Islet of Langerhans (tissue), 1 donor: ENCODE data around the gene SLC4A5.
"Not testable (repeated sequence)": the region's sequence is repeated elsewhere in the genome, so short reads cannot be mapped to it uniquely, and the experiment has no call there.

Experiments used
- FAIRE-seq: peaks from one replicate; lab custom pipeline; 2011; peaks lifted over from hg19 to GRCh38; lab: Jason Lieb, UNC

Gene SLC4A5

GRCh38 chr2:74364533-74365505 lies 21.6 kb upstream of the SLC4A5 start:
- no peak for FAIRE-seq

- FAIRE-seq, result no peak
These were observed 18.1 kb upstream of the SLC4A5 start for GRCh38 chr2:74361327-74361726.

GRCh38 chr2:74357627-74358026 lies 14.4 kb upstream of the SLC4A5 start:
- FAIRE-seq, result no peak

GRCh38 chr2:74349889-74350288 lies 6.7 kb upstream of the SLC4A5 start:
- FAIRE-seq, result no peak

GRCh38 chr2:74347742-74348141 lies 4.5 kb upstream of the SLC4A5 start:
- FAIRE-seq, result no peak

GRCh38 chr2:74347303-74347702 lies 4.1 kb upstream of the SLC4A5 start:
- no peak for FAIRE-seq

GRCh38 chr2:74345272-74345943 lies 2.2 kb upstream of the SLC4A5 start:
- no peak for FAIRE-seq

GRCh38 chr2:74336227-74336626 lies 7.0 kb downstream of the SLC4A5 start:
- FAIRE-seq, result not testable (repeated sequence)

GRCh38 chr2:74334931-74335333 lies 8.3 kb downstream of the SLC4A5 start:
- peak; percentile 21 for FAIRE-seq

GRCh38 chr2:74333896-74334586 lies 9.2 kb downstream of the SLC4A5 start:
- no peak for FAIRE-seq

- no peak for FAIRE-seq
These were observed 10.0 kb downstream of the SLC4A5 start for GRCh38 chr2:74333175-74333574.

- FAIRE-seq, result no peak
These were observed 10.6 kb downstream of the SLC4A5 start for GRCh38 chr2:74332550-74333174.

- no peak for FAIRE-seq
These were observed 14.6 kb downstream of the SLC4A5 start for GRCh38 chr2:74328573-74328972.

- FAIRE-seq, result no peak
These were observed 15.1 kb downstream of the SLC4A5 start for GRCh38 chr2:74328074-74328473.

GRCh38 chr2:74327627-74328026 lies 15.6 kb downstream of the SLC4A5 start:
- FAIRE-seq, result no peak

- no peak for FAIRE-seq
These were observed 16.0 kb downstream of the SLC4A5 start for GRCh38 chr2:74327199-74327598.

- no peak for FAIRE-seq
These were observed 17.4 kb downstream of the SLC4A5 start for GRCh38 chr2:74325815-74326214.

GRCh38 chr2:74321737-74322136 lies 21.5 kb downstream of the SLC4A5 start:
- no peak for FAIRE-seq

- no peak for FAIRE-seq
These were observed 25.5 kb downstream of the SLC4A5 start for GRCh38 chr2:74317701-74318100.

GRCh38 chr2:74316627-74317295 lies 26.5 kb downstream of the SLC4A5 start:
- no peak for FAIRE-seq

GRCh38 chr2:74314107-74314506 lies 29.1 kb downstream of the SLC4A5 start:
- FAIRE-seq, result no peak

GRCh38 chr2:74313497-74313896 lies 29.7 kb downstream of the SLC4A5 start:
- FAIRE-seq, result no peak
